HL-60/S4 treated with retinoic acid at 250 ng/mL for 4 days and 3 days (cell line): ENCODE measurements around the gene WNT5A.
"Not testable (repeated sequence)": the region's sequence is repeated elsewhere in the genome, so short reads cannot be mapped to it uniquely, and the experiment has no call there.

Experiments used
- in situ Hi-C: fragments of 300-500 bp; cut with MboI; formaldehyde crosslinking; loops from 2 replicates; pipeline ENCODE4 v1.7.0; 2022; ENCODE audit warnings: low sequenced_read_pairs

Gene WNT5A

DNA sequence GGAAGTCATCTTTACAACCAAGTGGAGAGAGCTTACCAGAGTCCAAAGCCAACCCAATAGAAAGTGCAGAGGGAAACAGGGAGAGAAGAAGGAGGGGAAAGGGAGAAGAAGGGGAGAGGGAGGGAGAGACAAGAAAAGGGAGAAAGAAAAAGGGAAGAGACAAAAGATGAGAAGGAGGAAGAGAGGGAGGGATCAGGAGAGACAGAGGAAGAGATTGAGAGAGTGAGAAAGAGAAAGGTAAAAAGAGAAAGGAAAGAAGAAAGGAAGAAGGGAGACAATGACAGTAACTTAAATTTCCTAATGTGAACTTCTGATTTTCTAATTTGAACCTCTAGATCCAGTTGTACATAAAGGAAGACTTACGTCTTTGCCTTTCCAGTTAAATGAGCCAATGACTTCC is 20.7 kb upstream of the WNT5A start:
- in situ Hi-C loops, result no loop called here

DNA sequence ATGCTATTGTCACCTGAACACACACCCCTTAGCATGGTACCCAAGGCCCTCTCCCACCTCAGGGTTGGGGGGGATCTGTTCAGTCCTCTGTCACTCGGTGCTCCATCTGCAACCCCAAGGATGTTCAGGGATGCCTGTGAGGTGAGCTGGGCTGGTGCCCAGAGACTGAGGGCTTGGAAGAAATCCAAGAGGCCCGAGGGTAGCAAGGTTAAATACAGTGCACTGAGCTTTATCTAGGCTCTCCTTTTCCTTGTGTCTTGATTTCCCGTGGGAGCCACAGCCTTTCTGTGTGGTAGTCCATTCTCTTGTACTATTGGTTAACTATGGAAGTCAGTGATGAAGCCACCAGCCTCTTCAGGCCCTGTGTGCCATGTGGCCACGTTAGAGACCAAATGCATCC is 18.7 kb upstream of the WNT5A start:
- in situ Hi-C loops, result no loop called here

GRCh38 chr3:55505102-55505501 is 18.0 kb upstream of the WNT5A start:
- in situ Hi-C loops, result not testable (repeated sequence)

GRCh38 chr3:55501905-55502304 is 14.8 kb upstream of the WNT5A start:
- in situ Hi-C loops, result no loop called here

- in situ Hi-C loops, result no loop called here
Measured at GRCh38 chr3:55500555-55501330, 13.6 kb upstream of the WNT5A start.

DNA sequence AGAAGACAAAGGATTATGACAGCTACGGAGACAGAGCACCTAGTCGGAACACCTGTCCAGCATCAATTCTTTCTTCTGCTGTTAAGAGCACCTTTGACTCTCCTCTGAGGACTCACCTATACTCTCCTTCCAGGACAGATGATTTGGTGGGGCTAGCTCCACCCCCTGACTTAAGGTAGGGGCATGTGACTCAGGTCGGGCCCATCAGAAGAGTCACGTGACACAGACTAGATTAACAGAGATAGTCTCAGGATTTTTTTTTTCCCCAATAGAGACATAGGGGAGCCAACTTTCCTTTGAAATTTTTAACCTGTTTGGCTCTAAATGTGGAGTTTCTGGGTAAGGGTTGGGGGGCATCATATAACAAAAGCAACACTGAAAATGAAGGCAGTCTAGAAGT is 11.4 kb upstream of the WNT5A start:
- in situ Hi-C loops, result no loop called here

- in situ Hi-C loops, result no loop called here
Measured at GRCh38 chr3:55497250-55497649, 10.1 kb upstream of the WNT5A start.

- in situ Hi-C loops, result no loop called here
Measured at GRCh38 chr3:55494976-55495375, 7.9 kb upstream of the WNT5A start.

- in situ Hi-C loops, result no loop called here
Measured at GRCh38 chr3:55492976-55493375, 5.9 kb upstream of the WNT5A start.

DNA sequence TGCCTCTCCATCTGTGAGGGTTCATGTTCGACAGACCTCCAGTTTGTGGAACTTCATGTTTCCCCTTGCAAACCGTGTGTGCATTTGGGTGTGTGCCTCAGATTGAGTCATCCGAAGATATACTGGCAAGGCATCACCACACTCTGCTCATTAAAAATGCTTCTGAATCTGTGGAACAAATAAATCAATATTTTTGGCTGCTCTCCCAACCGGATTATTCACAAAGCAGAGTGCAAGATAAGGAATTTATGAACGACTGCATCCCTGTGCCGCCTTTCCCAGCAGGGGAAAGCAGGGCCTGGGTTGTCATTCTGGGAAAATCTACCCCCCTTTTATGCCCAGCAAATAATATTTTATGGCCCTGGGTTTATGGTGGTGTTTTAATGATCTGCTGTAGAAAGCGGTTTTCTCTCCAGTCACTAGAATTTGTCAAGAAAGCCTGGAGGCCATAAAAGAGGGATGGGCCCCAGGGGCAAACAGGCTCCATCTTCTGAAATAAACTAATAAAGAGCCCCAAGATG is 4.2 kb upstream of the WNT5A start:
- in situ Hi-C loops, result no loop called here

- in situ Hi-C loops, result no loop called here
Measured at GRCh38 chr3:55490276-55490913, 3.3 kb upstream of the WNT5A start.

DNA sequence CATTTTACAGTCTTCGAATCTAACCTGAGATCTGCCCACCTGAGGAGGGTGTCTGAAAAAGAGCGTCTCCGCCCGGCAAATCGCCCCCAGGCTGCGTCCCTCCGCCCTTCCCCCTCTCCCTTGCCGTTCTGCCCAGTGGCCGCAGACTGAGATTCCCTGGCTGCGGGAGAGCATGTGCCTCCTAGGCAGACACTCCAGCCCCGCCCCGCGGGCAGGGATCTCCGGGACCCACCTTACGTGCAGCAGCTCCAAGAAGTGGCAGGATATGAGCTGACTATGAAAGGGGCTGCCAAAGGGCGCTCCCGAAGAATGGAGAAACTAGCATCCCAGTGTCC is 2.7 kb upstream of the WNT5A start:
- in situ Hi-C loops, result no loop called here

DNA sequence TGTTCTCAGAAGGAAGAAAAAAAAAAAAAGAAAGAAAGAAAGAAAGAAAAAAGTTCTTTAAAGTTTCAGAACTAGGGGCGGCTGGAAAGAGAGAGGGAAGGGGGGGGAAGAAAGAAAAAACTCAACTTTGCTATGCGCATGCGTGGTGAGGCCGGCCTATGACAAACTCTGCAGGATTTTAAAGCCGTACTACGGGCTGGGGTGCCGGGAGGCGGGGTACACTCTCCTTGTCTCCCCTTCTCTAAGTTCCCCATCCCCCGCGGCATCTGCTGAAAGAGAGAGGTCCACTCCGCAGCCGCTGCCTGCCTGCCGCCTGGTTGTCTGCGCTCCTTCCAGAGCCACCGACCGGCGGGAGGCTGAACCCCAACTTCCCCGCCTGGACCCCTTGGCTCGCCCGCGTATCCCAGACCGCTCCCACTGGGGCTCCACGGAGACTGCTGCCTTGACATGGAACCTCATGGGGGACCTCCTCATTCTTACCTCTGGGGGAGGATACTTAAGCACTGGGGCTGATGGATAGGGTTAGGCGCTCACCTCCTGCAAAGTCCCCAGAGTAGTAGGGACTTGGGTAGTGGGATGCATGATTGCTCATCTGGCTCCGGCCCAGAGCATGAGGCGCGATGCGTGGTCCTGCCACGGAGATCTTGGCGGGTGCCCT is 1.4 kb upstream of the WNT5A start:
- in situ Hi-C loops, result no loop called here

DNA sequence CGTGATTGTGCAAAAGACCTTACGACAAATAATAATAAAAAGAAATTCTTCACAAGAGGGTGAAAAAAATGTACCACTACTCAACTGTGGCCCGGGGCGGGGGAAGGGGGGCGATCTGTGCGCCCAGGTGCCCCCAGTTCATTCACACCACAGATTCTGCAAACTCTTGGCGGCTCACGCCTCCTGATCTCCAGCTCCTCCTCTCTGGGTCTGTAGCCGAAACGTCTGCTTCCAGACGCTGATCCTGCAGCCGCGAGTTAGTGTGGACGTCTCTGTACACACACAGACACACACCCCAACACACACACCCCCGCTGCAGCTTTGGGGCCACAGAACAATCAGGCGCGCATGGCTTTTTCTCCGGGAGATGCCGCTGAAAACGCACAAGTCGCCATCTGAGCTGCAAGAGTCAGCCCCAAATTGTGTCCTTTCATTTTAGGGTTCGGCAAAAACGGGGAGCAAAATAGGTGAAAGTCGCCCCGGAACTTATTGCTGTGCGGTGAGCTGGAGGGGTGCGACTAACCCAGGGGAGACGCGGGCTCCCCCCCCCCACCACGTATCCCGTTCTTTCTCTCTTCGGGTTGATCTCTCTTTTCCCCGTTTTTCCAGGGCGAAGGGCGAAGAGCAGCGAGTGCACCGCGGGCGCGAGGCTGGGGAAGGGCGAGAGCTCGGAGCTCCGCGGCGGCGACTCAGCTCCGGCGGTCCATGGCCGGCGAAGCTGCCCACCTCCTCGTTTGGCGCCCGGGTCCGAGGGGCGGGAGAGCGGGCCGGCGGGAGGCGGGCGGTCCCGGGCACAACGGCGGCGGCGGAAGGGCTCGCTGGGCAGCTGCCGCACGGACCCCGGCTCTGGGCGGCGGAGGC is 505 bp upstream of the WNT5A start:
- in situ Hi-C loops, result no loop called here

DNA sequence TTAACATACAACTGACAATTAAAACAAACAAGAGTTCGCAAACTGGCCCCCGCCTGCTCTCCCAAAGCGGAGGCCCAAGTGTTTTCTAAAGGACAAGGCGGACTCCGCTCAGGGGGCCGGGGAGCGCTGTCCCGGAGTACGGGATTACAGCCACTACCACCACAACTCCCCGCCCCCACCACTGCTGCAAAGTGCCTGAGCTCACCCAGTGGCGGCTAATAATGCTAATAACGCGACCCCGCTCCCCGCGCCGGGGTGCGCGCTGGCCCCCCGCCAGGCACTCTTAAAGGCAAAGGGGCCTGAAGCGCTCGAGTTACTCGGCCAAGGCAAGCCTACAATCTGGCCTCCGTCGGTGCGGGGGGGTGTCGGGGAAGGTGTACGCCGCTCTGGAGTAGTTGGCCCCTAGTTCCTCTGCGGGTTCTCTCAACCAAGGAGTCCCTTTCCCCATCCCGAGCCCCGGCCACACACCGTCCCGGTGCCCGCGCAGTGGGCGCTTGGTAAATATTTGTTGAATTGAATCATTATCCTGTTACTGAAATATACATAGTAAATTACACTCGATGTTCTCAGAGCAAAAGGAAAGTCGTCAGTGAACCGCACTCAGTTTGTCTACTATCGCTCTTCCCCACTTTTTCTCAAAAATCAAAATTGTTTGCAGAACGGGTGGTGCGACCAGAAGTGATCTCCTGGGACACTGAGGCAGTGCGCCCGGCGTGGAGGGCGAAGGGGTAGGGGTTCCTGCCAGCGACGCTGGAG is 827 bp downstream of the WNT5A start:
- in situ Hi-C loops, result no loop called here

- in situ Hi-C loops, result no loop called here
Measured at GRCh38 chr3:55484801-55485791, 2.0 kb downstream of the WNT5A start.

DNA sequence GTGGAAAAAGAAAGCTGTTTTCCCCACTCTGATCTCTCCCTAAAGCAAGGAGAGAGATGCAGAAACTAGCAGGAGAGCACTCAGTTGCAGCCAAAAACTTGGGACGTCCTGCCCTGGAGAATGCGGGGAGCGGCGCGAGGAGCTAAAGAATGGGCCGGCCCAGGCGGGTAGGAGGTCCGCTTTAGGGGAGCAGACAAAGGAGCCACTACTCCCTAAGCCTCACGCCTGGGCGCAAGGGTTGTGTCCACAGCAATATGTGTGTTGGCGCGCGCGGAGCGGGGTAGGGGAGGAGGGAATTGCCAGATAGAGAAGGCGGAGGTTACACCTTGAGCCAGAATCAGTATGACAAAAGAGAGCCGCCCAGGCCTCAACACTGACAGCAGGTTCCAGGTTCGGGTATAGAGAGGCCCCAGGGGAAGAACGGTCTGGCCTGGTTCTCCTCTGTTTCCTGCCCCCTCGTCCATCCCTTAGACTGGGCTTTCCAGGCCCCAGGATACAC is 2.9 kb downstream of the WNT5A start:
- in situ Hi-C loops, result no loop called here

DNA sequence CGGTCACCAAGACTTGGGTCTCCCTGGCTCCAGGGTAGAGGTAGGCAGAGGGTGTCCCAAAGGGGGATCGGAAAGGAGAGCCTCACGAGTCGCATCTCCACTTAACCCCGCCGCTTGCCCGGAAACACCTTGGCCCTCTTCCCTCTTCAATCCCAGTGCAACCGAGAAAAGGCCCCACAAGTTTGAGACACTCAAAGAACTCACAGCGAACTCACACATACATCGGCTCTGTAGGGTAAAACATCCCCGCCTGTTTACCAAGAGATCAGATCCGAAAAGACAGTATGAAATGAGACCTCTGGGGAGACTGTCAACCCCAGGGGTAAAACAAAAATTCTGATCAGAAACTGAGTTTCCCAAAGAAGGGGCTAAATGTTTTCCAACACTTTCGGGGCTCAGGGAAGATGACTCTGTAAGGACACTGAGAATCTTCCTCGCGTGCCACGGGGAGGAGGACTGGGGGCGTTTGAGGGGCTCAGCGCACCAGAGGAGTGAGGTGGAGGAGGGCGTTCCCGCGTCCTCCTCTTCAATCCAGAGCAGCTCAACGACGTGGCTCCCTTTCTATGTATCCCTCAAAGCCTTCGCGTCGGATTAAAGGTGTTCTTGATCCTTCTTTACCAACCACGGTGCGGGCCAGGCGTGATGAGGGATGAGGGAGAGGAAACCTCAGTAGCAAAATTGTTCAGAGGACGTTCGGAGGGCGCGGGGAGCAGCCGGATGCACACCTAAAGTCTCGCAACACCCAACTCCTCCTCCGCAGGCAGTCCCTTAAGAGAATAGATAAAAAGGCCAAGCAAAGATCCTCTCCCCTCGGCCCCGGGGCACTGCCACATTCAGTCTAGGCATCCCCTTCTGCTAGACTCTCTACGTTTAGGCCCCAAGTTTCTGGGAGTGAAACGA is 3.7 kb downstream of the WNT5A start:
- in situ Hi-C loops, result no loop called here
